ENCODE measurements around the gene DRG2.

The DRG2 gene

GRCh38 chr17:18076936-18077335 is 10.8 kb upstream of the DRG2 start:
- no peak for DNase-seq

- no peak for DNase-seq
These were observed 8.2 kb upstream of the DRG2 start for GRCh38 chr17:18079543-18079942.

GRCh38 chr17:18084256-18084655 is 3.5 kb upstream of the DRG2 start:
- no peak for DNase-seq

- DNase-seq: no peak
These were observed 1.9 kb downstream of the DRG2 start for GRCh38 chr17:18089613-18090012.

- peak; percentile 85 to 93 for DNase-seq
These were observed 6.1 kb downstream of the DRG2 start for GRCh38 chr17:18093616-18094408.

- no peak for DNase-seq
These were observed 6.7 kb downstream of the DRG2 start for GRCh38 chr17:18094409-18094807.

GRCh38 chr17:18099516-18099915 is 11.8 kb downstream of the DRG2 start:
- DNase-seq: no peak

GRCh38 chr17:18100616-18101015 is 12.9 kb downstream of the DRG2 start:
- DNase-seq: no peak

- no peak for DNase-seq
These were observed 14.1 kb downstream of the DRG2 start for GRCh38 chr17:18101828-18102227.

GRCh38 chr17:18102640-18103039 is 14.9 kb downstream of the DRG2 start:
- no peak for DNase-seq

- DNase-seq: no peak
These were observed 17.3 kb downstream of the DRG2 start for GRCh38 chr17:18105027-18105426.

GRCh38 chr17:18105595-18105994 is 17.8 kb downstream of the DRG2 start:
- no peak for DNase-seq

GRCh38 chr17:18106211-18106610 is 18.5 kb downstream of the DRG2 start:
- DNase-seq: no peak

GRCh38 chr17:18107061-18107790 is 19.5 kb downstream of the DRG2 start:
- DNase-seq: no peak

- no peak for DNase-seq
These were observed 20.2 kb downstream of the DRG2 start for GRCh38 chr17:18107971-18108370.

GRCh38 chr17:18108401-18109312 is 20.9 kb downstream of the DRG2 start, which contains the start of gene MYO15A:
MYO15A (plus strand) TSS chr17:18108756; CDS start chr17:18118801, 10,045 bp downstream.
- DNase-seq: no peak

GRCh38 chr17:18109935-18110485 is 22.3 kb downstream of the DRG2 start:
- no peak for DNase-seq

- DNase-seq: no peak
These were observed 22.9 kb downstream of the DRG2 start for GRCh38 chr17:18110636-18111145.

- DNase-seq: no peak
These were observed 23.7 kb downstream of the DRG2 start for GRCh38 chr17:18111330-18111971.

- DNase-seq: no peak
These were observed 27.8 kb downstream of the DRG2 start for GRCh38 chr17:18115517-18115916.

- DNase-seq: no peak
These were observed 28.3 kb downstream of the DRG2 start for GRCh38 chr17:18116078-18116477.

GRCh38 chr17:18117533-18117932 is 29.8 kb downstream of the DRG2 start:
- no peak for DNase-seq
